GM12891 (cell line): ENCODE results near the gene AK8.

Source experiments
- PAX5 ChIP-seq: IDR thresholded peaks from 2 replicates; pipeline ENCODE4 v1.6.1; 2011; ENCODE audit warnings: low read length, moderate library complexity, mild to moderate bottlenecking; ENCODE audit not compliant: insufficient read depth, severe bottlenecking
- POLR2A ChIP-seq: IDR thresholded peaks from 2 replicates; pipeline ENCODE4 v1.6.1; 2011; ENCODE audit warnings: low read depth, low read length, control low read depth
- POLR2AphosphoS5 ChIP-seq: IDR thresholded peaks from 2 replicates; pipeline ENCODE4 v1.6.1; 2011; ENCODE audit warnings: low read depth, low read length, control low read depth
- POU2F2 ChIP-seq: IDR thresholded peaks from 2 replicates; pipeline ENCODE4 v1.6.1; 2011; ENCODE audit warnings: low read depth, mild to moderate bottlenecking, control low read depth, low read length, moderate library complexity
- SPI1 ChIP-seq: IDR thresholded peaks from 2 replicates; pipeline ENCODE4 v1.6.1; 2011; ENCODE audit warnings: low read depth, low read length, control low read depth
- TAF1 ChIP-seq: IDR thresholded peaks from 2 replicates; pipeline ENCODE4 v1.6.1; 2011; ENCODE audit warnings: low read depth, low read length, control low read depth

DNA sequence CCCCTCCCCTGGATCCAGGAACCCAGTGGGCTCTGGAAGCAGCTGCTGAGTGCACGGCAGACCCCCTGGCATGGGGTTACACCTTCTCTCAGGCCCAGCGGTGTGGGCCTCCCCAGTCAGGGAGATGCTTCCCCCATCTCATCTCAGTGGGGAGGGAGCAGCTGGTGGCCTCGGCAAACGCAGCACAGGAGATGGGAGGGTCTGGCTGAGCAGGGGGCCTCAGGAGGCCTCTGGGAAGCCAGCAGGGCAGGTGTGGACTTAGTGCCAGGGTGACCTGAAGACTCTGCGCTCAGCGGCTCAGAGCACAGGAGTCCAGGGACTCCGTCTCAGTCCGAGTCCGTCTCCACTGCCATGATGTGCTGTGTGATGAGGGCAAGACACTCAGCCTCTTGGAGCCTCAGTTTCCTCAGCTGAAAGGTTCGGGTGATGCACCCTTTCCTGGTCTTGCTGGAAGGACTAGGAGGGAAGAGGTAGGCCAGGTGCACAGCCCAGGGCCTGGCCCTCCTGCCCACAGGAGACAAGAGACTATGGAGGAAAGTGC, 107.2 kb downstream of the AK8 start:
- TF ChIP-seq POLR2A (no peak), SPI1 (no peak), POLR2AphosphoS5 (no peak), TAF1 (no peak), PAX5 (no peak), POU2F2 (no peak)
